Measurements from ENCODE around the gene ARL17B. TPM values are rescaled to one million over a fixed set of nuclear protein-coding genes. Genes with fewer than 3 reads are reported as not detected.
"Not testable (repeated sequence)": the region's sequence is repeated elsewhere in the genome, so short reads cannot be mapped to it uniquely, and the experiment has no call there.

Gene ARL17B
- total RNA-seq, 1 experiment from 2014 or later = 24.0 TPM

DNA sequence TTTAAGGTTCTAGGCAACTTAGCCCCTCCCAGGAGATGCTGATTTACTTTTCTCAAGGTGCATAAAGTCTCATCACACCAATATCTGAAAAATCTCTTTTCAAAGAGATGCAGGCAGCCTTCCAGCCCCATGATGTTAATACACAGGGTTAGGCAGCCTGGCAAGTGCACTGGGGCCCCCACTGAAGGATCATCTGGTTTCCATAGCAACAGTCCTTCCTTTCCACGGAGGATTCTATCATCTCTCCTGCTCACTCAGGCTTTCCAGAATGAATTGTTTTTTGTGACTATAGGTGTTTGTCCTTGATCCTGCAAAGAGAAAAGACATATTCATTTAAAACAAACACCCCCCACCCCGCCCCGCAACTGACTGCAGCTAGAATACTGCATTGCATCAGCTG lies 6.0 kb upstream of the ARL17B start:
- CTCF ChIA-PET; DNase-seq (ENCODE audit: low spot score); H3K27me3 Mint-ChIP-seq (ENCODE audit: low read depth); ATAC-seq; H3K36me3 Mint-ChIP-seq; H3K4me1 Mint-ChIP-seq; H3K4me3 Mint-ChIP-seq; H3K9me3 Mint-ChIP-seq; POLR2A ChIA-PET; H3K27ac Mint-ChIP-seq: not testable (repeated sequence)

DNA sequence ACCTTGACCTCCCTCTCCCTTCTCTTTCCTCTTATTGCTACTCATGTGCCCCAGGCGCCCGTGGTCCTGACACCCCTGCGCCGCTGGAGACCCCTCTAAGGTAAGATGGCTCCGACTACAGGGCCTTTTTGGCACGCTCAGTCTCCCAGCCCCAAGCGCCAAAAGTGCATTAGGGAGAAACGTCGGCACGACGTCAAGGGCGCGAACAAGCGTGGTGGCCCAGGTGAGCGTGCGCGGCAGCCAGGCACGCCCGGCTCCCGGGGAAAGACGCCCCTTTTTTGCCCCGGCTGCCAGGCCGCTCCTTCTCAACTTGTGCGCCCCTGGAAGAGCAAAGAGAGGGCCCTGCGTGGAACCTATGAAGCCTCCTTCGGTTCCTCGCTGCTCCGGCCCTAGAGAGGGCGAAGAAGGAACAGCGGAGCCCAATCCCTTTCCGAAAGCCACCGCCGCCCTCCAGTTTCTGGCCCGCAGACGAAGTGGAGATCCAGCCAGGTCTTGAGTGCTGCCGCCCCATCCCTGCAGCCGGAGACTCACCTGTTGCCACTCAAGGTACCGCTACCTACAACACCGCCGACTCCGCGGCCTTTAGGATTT lies 326 bp downstream of the ARL17B start:
- H3K4me1 Mint-ChIP-seq; CTCF ChIA-PET; DNase-seq (ENCODE audit: low spot score); POLR2A ChIA-PET; H3K36me3 Mint-ChIP-seq; H3K27me3 Mint-ChIP-seq (ENCODE audit: low read depth); H3K27ac Mint-ChIP-seq; H3K9me3 Mint-ChIP-seq; H3K4me3 Mint-ChIP-seq: not testable (repeated sequence)
- ATAC-seq = peak; percentile 20

DNA sequence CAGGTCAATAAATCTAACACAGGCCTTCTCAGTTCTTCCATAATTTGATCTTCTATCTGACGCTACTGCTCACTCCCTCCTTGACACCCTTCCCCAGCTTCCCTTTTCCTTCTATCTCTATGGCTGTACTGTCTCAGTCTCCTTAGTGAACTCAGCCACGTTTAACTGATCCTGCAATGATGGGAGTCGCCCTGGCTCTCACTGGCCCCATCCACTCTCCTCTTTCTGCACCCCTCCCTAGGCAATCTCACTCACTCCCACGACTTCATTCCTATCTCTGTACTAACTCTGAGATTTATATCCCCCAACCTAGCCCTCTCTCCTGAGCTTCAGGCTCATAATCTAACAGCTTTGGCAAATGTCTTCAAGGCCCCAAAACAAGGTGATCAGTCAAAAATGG lies 7.7 kb downstream of the ARL17B start:
- POLR2A ChIA-PET; DNase-seq (ENCODE audit: low spot score); H3K27ac Mint-ChIP-seq; H3K27me3 Mint-ChIP-seq (ENCODE audit: low read depth); H3K9me3 Mint-ChIP-seq; CTCF ChIA-PET; H3K36me3 Mint-ChIP-seq; H3K4me3 Mint-ChIP-seq; ATAC-seq; H3K4me1 Mint-ChIP-seq: not testable (repeated sequence)

DNA sequence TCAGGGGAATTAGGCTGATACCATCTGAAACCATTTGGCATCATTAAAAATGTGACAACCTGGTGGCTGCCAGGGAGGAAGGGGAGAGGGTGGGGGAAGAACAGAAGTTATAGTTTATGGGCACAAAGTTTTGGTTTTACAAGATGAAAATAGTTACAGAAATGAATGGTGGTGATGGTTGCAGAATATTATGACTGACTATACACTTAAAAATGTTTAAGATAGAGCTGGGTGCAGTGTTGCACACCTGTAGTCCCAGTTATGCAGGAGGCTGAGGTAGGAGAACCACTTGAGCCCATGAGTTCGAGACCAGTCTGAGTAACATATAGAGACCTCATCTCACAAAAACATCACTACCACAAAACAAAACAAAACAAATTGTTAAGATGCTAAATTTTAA lies 12.5 kb downstream of the ARL17B start:
- H3K9me3 Mint-ChIP-seq; H3K4me3 Mint-ChIP-seq; DNase-seq (ENCODE audit: low spot score); POLR2A ChIA-PET; ATAC-seq; H3K4me1 Mint-ChIP-seq; H3K27me3 Mint-ChIP-seq (ENCODE audit: low read depth); H3K27ac Mint-ChIP-seq; H3K36me3 Mint-ChIP-seq; CTCF ChIA-PET: not testable (repeated sequence)

DNA sequence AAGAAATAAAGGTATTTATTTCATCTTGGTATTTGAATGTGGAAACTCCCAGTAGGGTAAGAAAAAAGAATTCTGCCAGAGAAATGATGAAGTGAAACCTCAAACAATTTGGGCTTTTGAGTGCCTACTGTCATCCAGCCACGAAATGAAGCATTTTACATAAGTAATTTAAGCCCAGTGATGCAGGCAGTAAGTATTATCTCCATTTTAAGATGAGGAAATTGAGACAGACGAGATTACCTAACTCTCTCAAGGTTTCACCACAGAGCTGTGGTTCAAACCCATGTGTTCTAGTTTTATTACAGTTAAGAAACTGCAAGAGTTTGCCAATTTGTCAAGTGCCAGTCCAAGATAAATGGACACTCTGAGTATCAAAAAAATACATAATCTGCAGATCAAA lies 13.2 kb downstream of the ARL17B start:
- H3K36me3 Mint-ChIP-seq, CTCF ChIA-PET, POLR2A ChIA-PET: not testable (repeated sequence)

DNA sequence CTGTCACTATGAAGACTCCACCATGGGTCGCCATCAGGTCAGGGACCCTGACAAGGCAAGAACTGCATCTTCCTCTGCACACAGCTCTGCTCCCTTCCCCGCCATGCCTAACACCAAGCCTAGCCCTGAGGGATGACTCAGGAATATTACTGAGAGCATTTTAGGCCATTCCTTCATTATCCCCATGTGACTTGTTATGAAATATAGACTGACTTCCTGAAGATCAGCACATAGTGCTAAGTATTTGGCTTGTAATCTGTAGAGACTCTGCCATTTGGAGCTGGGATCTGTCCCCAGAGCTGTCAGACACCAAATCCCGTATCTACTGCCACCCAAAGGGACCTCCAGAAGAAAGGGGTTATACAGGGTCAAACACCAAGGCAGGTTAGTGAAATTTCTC lies 19.4 kb downstream of the ARL17B start:
- H3K27ac Mint-ChIP-seq; DNase-seq (ENCODE audit: low spot score); POLR2A ChIA-PET; H3K4me3 Mint-ChIP-seq; CTCF ChIA-PET; H3K4me1 Mint-ChIP-seq; H3K27me3 Mint-ChIP-seq (ENCODE audit: low read depth); H3K9me3 Mint-ChIP-seq; H3K36me3 Mint-ChIP-seq; ATAC-seq: not testable (repeated sequence)

More for the DNA sequence above, 13.2 kb downstream of the ARL17B start:
- not testable (repeated sequence) for H3K27me3 Mint-ChIP-seq (ENCODE audit: low read depth); DNase-seq (ENCODE audit: low spot score); H3K4me3 Mint-ChIP-seq; ATAC-seq; H3K27ac Mint-ChIP-seq; H3K9me3 Mint-ChIP-seq; H3K4me1 Mint-ChIP-seq

DNA sequence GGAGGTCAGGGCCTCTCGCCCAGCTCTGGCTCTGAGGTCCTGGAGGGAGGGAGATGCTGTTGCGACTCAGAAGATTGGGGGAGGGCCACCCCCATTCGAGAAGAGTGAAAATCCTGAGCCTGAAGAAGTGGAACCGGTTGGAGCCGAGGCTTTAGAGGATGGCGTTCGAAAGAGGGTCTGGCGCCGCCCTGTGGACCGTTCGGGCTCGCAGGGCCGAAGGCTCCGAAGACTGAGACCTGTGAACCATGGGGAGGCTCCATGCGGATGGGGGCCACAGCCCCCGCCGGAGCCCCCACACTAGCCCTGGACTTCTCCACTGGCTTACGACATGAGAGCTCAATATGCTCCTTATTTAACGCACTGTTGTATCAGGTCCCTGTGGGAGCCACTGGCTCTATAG lies 20.3 kb downstream of the ARL17B start:
- POLR2A ChIA-PET; DNase-seq (ENCODE audit: low spot score); H3K27me3 Mint-ChIP-seq (ENCODE audit: low read depth); H3K4me1 Mint-ChIP-seq; H3K4me3 Mint-ChIP-seq; CTCF ChIA-PET; H3K36me3 Mint-ChIP-seq; H3K27ac Mint-ChIP-seq; H3K9me3 Mint-ChIP-seq: not testable (repeated sequence)
- ATAC-seq = peak; percentile 78

DNA sequence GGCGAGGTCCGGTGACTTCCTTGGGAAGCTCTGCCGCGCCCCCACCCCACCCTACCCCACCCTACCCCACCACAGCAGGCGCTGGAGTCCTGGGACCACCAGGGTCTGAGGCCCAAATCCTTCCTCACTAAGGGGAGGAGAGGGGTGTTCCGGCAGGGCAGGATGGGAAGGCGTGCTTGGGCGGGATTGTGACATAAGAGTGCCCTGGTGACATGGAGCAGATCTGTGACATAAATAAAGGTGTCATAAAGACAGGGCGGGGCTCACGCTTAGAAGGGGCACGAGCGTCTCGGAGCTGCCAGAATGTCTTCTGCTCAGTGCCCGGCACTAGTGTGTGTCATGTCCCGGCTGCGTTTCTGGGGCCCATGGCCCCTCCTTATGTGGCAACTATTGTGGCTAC lies 66.7 kb downstream of the ARL17B start, which contains the start of gene LRRC37A:
TSS of gene LRRC37A (plus strand) at position 301 of the 400 bp plus-strand sequence. CDS start at position 304, 3 bp downstream.
- H3K27me3 Mint-ChIP-seq (ENCODE audit: low read depth); H3K4me1 Mint-ChIP-seq; H3K9me3 Mint-ChIP-seq; ATAC-seq; H3K27ac Mint-ChIP-seq; H3K36me3 Mint-ChIP-seq; CTCF ChIA-PET; DNase-seq (ENCODE audit: low spot score); POLR2A ChIA-PET; H3K4me3 Mint-ChIP-seq: not testable (repeated sequence)

DNA sequence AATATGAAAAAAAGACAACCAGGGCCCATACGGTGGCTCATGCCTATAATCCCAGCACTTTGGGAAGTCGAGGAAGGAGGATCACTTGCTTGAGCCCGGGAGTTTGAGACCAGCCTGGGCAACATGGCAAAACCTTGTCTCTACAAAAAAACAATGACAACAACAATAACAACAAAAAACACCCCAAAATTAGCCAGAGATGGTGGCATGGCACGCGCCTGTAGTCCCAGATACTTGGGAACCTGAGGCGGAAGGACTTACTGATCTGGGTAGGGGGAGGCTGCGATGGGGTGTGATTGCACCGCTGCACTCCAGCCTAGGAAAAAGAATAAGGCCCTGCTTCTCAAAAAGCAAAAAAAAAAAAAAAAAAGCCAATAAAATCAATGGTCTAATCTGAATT lies 69.9 kb downstream of the ARL17B start:
- H3K9me3 Mint-ChIP-seq; CTCF ChIA-PET; DNase-seq (ENCODE audit: low spot score); H3K27me3 Mint-ChIP-seq (ENCODE audit: low read depth); H3K27ac Mint-ChIP-seq; ATAC-seq; H3K4me3 Mint-ChIP-seq; H3K36me3 Mint-ChIP-seq; POLR2A ChIA-PET; H3K4me1 Mint-ChIP-seq: not testable (repeated sequence)

DNA sequence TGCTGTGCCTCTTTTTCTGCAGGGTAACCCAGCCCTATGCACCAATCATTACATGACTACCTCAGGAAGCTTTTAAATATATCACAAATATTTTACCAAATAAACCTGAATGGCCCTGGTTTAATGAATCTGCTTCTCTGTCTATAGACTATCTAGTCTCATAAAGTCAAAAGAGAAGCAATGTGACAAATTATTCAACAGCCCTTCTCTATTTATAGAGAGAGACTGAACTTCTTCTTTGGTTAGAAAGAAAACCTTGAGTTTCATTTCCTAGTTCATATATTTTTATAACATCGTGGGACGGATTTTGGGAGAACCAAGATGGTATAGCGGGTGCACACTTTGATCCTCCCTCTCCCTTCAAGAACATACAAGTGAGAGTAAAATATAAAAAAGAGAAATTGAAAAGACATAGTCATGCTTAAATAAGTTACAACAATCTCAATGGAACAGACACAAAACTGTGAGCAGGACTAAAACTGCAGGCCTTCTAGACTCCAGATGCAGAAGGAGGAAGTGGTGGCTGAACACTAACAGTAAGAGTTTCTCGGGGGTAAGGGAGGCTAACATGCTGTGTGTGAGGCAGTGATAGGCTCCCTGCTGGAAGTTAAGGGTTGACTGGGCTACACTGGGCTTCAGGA lies 70.5 kb downstream of the ARL17B start:
- H3K4me3 Mint-ChIP-seq; CTCF ChIA-PET; H3K9me3 Mint-ChIP-seq; H3K27ac Mint-ChIP-seq; DNase-seq (ENCODE audit: low spot score); ATAC-seq; H3K27me3 Mint-ChIP-seq (ENCODE audit: low read depth); H3K36me3 Mint-ChIP-seq; H3K4me1 Mint-ChIP-seq; POLR2A ChIA-PET: not testable (repeated sequence)

DNA sequence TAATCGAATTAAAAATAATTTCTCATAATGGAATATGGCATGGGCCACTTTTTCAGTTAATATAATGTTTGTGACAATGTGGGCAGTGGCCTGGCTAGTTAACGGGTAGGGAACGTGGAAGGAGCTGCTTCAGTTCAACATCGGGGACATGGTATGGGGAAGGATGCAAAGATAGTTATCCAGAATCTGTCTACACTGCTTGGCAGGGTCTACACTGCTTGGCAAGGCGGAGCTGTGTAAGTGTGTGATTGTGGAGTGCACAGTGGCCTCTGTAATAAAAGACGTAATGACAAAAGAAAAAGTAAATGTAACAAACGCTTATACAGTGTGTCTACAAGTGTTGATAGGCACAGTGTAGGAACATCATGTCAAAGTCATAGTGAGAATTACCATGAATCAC lies 74.0 kb downstream of the ARL17B start:
- H3K9me3 Mint-ChIP-seq; H3K4me1 Mint-ChIP-seq; H3K27me3 Mint-ChIP-seq (ENCODE audit: low read depth); H3K27ac Mint-ChIP-seq; H3K4me3 Mint-ChIP-seq; CTCF ChIA-PET; DNase-seq (ENCODE audit: low spot score); H3K36me3 Mint-ChIP-seq; POLR2A ChIA-PET; ATAC-seq: not testable (repeated sequence)

All from WTC11 (cell line).